Astrocyte (in vitro differentiated cells and primary cell): ENCODE measurements around the gene SNX5. TPM values are rescaled to one million over a fixed set of nuclear protein-coding genes. Genes with fewer than 3 reads are reported as not detected.

Experiments
- DNase-seq: peaks from one replicate; pipeline ENCODE4 v3.0.0-alpha.2; 2010; ENCODE audit warnings: low read depth
- FAIRE-seq: peaks from 2 replicates; lab custom pipeline; 2011; peaks lifted over from hg19 to GRCh38; lab: Jason Lieb, UNC
- H2AFZ ChIP-seq: 2 replicates; pipeline ENCODE4 v1.6.0; 2012; ENCODE audit warnings: low read depth, low read length, inconsistent platforms
- H3K27ac ChIP-seq: 2 replicates; pipeline ENCODE4 v1.5.1; 2011; ENCODE audit warnings: low read depth, low read length, inconsistent platforms
- H3K27me3 ChIP-seq: 2 replicates; pipeline ENCODE4 v1.6.0; 2011; ENCODE audit warnings: low read length, inconsistent platforms; ENCODE audit not compliant: insufficient read depth
- H3K36me3 ChIP-seq: 2 replicates; pipeline ENCODE4 v1.5.1; 2011; ENCODE audit warnings: low read length, inconsistent platforms; ENCODE audit not compliant: insufficient read depth
- H3K4me1 ChIP-seq: 2 replicates; pipeline ENCODE4 v1.5.1; 2011; ENCODE audit warnings: low read length, inconsistent platforms; ENCODE audit not compliant: insufficient read depth
- H3K4me2 ChIP-seq: 2 replicates; pipeline ENCODE4 v1.6.0; 2012; ENCODE audit warnings: low read length, inconsistent platforms
- H3K4me3 ChIP-seq: 2 replicates; pipeline ENCODE4 v1.5.1; 2011; ENCODE audit warnings: low read depth, mild to moderate bottlenecking, low read length, inconsistent platforms; ENCODE audit not compliant: insufficient read depth
- H3K79me2 ChIP-seq: 2 replicates; pipeline ENCODE4 v1.6.0; 2012; ENCODE audit warnings: mild to moderate bottlenecking, low read length, inconsistent platforms; ENCODE audit not compliant: insufficient read depth
- H3K9ac ChIP-seq: 2 replicates; pipeline ENCODE4 v1.6.0; 2012; ENCODE audit warnings: mild to moderate bottlenecking, low read length, inconsistent platforms
- H3K9me3 ChIP-seq: 2 replicates; pipeline ENCODE4 v1.5.1; 2012; ENCODE audit warnings: low read depth, mild to moderate bottlenecking, low read length, inconsistent platforms; ENCODE audit not compliant: insufficient read depth
- H4K20me1 ChIP-seq: 2 replicates; pipeline ENCODE4 v1.6.0; 2012; ENCODE audit warnings: low read length, inconsistent platforms; ENCODE audit not compliant: insufficient read depth
- H3K27ac Mint-ChIP-seq: one replicate; pipeline ENCODE4 v1.8.0; 2021; ENCODE audit warnings: mild to moderate bottlenecking, mixed read lengths; ENCODE audit not compliant: unreplicated experiment
- H3K27me3 Mint-ChIP-seq: one replicate; pipeline ENCODE4 v1.8.0; 2021; ENCODE audit warnings: low read depth, mixed read lengths; ENCODE audit not compliant: unreplicated experiment
- H3K36me3 Mint-ChIP-seq: one replicate; pipeline ENCODE4 v1.8.0; 2021; ENCODE audit warnings: low read depth, mixed read lengths; ENCODE audit not compliant: unreplicated experiment
- H3K4me1 Mint-ChIP-seq: one replicate; pipeline ENCODE4 v1.8.0; 2021; ENCODE audit warnings: low read depth, mixed read lengths; ENCODE audit not compliant: unreplicated experiment
- H3K4me3 Mint-ChIP-seq: one replicate; pipeline ENCODE4 v1.8.0; 2021; ENCODE audit warnings: mild to moderate bottlenecking, moderate library complexity, mixed read lengths; ENCODE audit not compliant: unreplicated experiment
- H3K9me3 Mint-ChIP-seq: one replicate; pipeline ENCODE4 v1.8.0; 2021; ENCODE audit warnings: mild to moderate bottlenecking, mixed read lengths; ENCODE audit not compliant: unreplicated experiment
- CTCF ChIP-seq: IDR thresholded peaks from 2 replicates; pipeline ENCODE4 v1.5.1; 2011; ENCODE audit warnings: low read depth, mild to moderate bottlenecking, inconsistent platforms, low read length, moderate library complexity; ENCODE audit not compliant: insufficient read depth
- EZH2 ChIP-seq: IDR thresholded peaks from 2 replicates; pipeline ENCODE4 v1.6.1; 2012; ENCODE audit warnings: mild to moderate bottlenecking, low read length, inconsistent platforms; ENCODE audit not compliant: insufficient read depth
- total RNA-seq: library from RNA; stranded (reverse); gene quantifications from 2 replicates; pipeline ENCODE4 v1.2.1, GENCODE V29; 2021

The SNX5 gene
- total RNA-seq, 1 donor from 2014 or later: 95.1 TPM

GRCh38 chr20:17952692-17953684 lies 15.6 kb downstream of the SNX5 start:
- Histone ChIP-seq H3K79me2 (peaks cover 89% of the 10 kb centered on the region), H3K9me3 (no peaks in the 10 kb centered on the region), H3K27me3 (no peaks in the 10 kb centered on the region), H3K4me2 (no peak overlapping the region), H3K4me1 (peaks cover 2% of the 10 kb centered on the region), H4K20me1 (peaks cover 93% of the 10 kb centered on the region), H3K4me3 (no peak overlapping the region), H2AFZ (no peak overlapping the region), H3K27ac (no peak overlapping the region), H3K36me3 (peaks cover 83% of the 10 kb centered on the region), H3K9ac (no peak overlapping the region)
- Mint-ChIP-seq H3K36me3 (peaks cover 22% of the 10 kb centered on the region), H3K27me3 (no peaks in the 10 kb centered on the region), H3K27ac (no peak overlapping the region), H3K9me3 (no peaks in the 10 kb centered on the region), H3K4me1 (peaks cover 20% of the 10 kb centered on the region), H3K4me3 (no peak overlapping the region)
- no peak for DNase-seq
- FAIRE-seq: no peak
- TF ChIP-seq CTCF (no peak), EZH2 (no peak)

GRCh38 chr20:17951323-17951722 lies 17.3 kb downstream of the SNX5 start:
- Mint-ChIP-seq H3K27me3 (no peaks in the 10 kb centered on the region), H3K4me1 (peaks cover 13% of the 10 kb centered on the region), H3K4me3 (no peak overlapping the region), H3K27ac (no peak overlapping the region), H3K9me3 (no peaks in the 10 kb centered on the region), H3K36me3 (peaks cover 26% of the 10 kb centered on the region)
- Histone ChIP-seq H4K20me1 (peaks cover 92% of the 10 kb centered on the region), H3K27me3 (no peaks in the 10 kb centered on the region), H3K9ac (no peak overlapping the region), H3K4me1 (no peaks in the 10 kb centered on the region), H3K36me3 (peaks cover 95% of the 10 kb centered on the region), H3K79me2 (peaks cover 83% of the 10 kb centered on the region), H3K27ac (no peak overlapping the region), H3K4me3 (no peak overlapping the region), H2AFZ (no peak overlapping the region), H3K9me3 (no peaks in the 10 kb centered on the region), H3K4me2 (no peak overlapping the region)
- FAIRE-seq: no peak
- TF ChIP-seq EZH2: no peak
- no peak for TF ChIP-seq CTCF
- DNase-seq: no peak

- Histone ChIP-seq H3K36me3 (peaks cover 95% of the 10 kb centered on the region), H3K27me3 (no peaks in the 10 kb centered on the region), H3K4me2 (no peak overlapping the region), H3K4me3 (no peak overlapping the region), H3K9ac (no peak overlapping the region), H3K79me2 (peaks cover 83% of the 10 kb centered on the region), H3K4me1 (no peaks in the 10 kb centered on the region), H4K20me1 (peaks cover 92% of the 10 kb centered on the region), H3K27ac (no peak overlapping the region), H3K9me3 (no peaks in the 10 kb centered on the region), H2AFZ (no peak overlapping the region)
- no peak for FAIRE-seq
- Mint-ChIP-seq H3K27me3 (no peaks in the 10 kb centered on the region), H3K9me3 (no peaks in the 10 kb centered on the region), H3K36me3 (peaks cover 27% of the 10 kb centered on the region), H3K4me1 (peaks cover 11% of the 10 kb centered on the region), H3K4me3 (no peak overlapping the region), H3K27ac (no peak overlapping the region)
- TF ChIP-seq EZH2 (no peak), CTCF (no peak)
- DNase-seq: no peak
These were observed 17.9 kb downstream of the SNX5 start for GRCh38 chr20:17950670-17951069.
